ENCODE measurements around the gene FAM234A.
A peak's percentile ranks its signal among the peaks of the same experiment; 100 is the strongest.
"Not testable (repeated sequence)": the region's sequence is repeated elsewhere in the genome, so short reads cannot be mapped to it uniquely, and the experiment has no call there.

The FAM234A gene

DNA sequence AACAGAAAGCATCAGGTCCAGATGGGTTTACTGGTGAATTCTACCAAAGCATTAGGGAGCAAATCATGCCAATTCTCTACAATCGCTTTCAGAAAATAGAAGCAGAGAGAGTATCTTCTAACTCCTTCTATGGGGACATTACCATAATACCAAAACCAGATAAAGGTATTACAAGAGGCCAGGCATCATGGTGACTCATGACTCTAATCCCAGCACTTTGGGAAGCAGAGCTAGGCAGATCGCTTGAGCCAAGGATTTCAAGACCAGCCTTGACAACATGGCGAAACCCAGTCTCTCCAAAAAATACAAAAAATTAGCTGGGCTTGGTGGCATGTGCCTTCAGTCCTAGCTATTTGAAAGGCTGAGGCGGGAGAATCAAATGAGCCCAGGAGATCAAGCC lies 31.4 kb upstream of the FAM234A start:
- TF ChIP-seq, protein P1, sequence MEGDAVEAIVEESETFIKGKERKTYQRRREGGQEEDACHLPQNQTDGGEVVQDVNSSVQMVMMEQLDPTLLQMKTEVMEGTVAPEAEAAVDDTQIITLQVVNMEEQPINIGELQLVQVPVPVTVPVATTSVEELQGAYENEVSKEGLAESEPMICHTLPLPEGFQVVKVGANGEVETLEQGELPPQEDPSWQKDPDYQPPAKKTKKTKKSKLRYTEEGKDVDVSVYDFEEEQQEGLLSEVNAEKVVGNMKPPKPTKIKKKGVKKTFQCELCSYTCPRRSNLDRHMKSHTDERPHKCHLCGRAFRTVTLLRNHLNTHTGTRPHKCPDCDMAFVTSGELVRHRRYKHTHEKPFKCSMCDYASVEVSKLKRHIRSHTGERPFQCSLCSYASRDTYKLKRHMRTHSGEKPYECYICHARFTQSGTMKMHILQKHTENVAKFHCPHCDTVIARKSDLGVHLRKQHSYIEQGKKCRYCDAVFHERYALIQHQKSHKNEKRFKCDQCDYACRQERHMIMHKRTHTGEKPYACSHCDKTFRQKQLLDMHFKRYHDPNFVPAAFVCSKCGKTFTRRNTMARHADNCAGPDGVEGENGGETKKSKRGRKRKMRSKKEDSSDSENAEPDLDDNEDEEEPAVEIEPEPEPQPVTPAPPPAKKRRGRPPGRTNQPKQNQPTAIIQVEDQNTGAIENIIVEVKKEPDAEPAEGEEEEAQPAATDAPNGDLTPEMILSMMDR (IDR thresholded peaks at IDR 0.05), result no peak
- Histone ChIP-seq H3K4me1 (ENCODE audit: control insufficient read depth in 1 of 2, insufficient read depth in 1 of 2, low read depth in 1 of 2, low read length in 1 of 2) (no peaks in the 10 kb centered on the region), H3K4me3 (ENCODE audit: low read depth in 1 of 2, low read length in 1 of 2) (no peak overlapping the region), H3K27ac (no peak overlapping the region), H3K9me3 (no peaks in the 10 kb centered on the region), H3K36me3 (peaks cover 79% of the 10 kb centered on the region), H3K27me3 (no peaks in the 10 kb centered on the region)

GRCh38 chr16:204046-204445 lies 30.6 kb upstream of the FAM234A start:
- H3K36me3 ChIP-seq, result peaks cover 79% of the 10 kb centered on the region
- not testable (repeated sequence) for H3K27me3 ChIP-seq; H3K4me3 ChIP-seq (ENCODE audit: low read depth in 1 of 2, low read length in 1 of 2); H3K4me1 ChIP-seq (ENCODE audit: control insufficient read depth in 1 of 2, insufficient read depth in 1 of 2, low read depth in 1 of 2, low read length in 1 of 2); H3K27ac ChIP-seq; H3K9me3 ChIP-seq

GRCh38 chr16:209359-209758 lies 25.3 kb upstream of the FAM234A start:
- not testable (repeated sequence) for H3K4me3 ChIP-seq (ENCODE audit: low read depth in 1 of 2, low read length in 1 of 2); H3K4me1 ChIP-seq (ENCODE audit: control insufficient read depth in 1 of 2, insufficient read depth in 1 of 2, low read depth in 1 of 2, low read length in 1 of 2); H3K27me3 ChIP-seq; H3K9me3 ChIP-seq; H3K27ac ChIP-seq
- peaks cover 86% of the 10 kb centered on the region for H3K36me3 ChIP-seq

DNA sequence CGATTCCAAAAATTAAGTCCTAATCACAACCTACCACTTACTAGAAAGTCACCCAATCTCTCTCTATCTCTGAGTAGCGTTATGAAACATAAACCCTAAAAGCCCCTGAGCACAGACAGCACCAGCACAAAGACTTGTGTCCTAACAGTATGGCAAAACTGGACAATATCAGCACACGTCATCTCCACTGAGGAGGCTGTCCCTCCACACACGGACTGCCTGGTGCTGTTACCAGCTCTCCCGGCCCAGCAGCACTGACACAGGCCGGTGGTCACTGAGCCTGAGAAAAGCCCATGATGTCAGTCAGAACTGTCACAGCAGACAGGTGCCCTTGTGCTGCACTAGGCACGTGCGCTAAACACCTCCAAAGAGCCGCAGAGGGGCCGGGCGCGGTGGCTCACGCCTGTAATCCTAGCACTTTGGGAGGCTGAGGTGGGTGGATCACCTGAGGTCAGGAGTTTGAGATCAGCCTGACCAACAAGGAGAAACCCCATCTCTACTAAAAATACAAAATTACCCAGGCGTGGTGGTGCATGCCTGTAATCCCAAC lies 22.9 kb upstream of the FAM234A start:
- not testable (repeated sequence) for H3K4me3 ChIP-seq (ENCODE audit: low read depth in 1 of 2, low read length in 1 of 2); H3K27ac ChIP-seq; H3K9me3 ChIP-seq; H3K27me3 ChIP-seq; H3K4me1 ChIP-seq (ENCODE audit: control insufficient read depth in 1 of 2, insufficient read depth in 1 of 2, low read depth in 1 of 2, low read length in 1 of 2)
- peaks cover 81% of the 10 kb centered on the region for H3K36me3 ChIP-seq

GRCh38 chr16:212999-213398 lies 21.6 kb upstream of the FAM234A start:
- Histone ChIP-seq H3K36me3 (peaks cover 79% of the 10 kb centered on the region), H3K4me3 (ENCODE audit: low read depth in 1 of 2, low read length in 1 of 2) (no peak overlapping the region)

GRCh38 chr16:220021-220420 lies 14.6 kb upstream of the FAM234A start:
- peaks cover 0 to 3% of the 10 kb centered on the region in 2 experiments for H3K4me1 ChIP-seq (ENCODE audit: control insufficient read depth in 1 of 2, insufficient read depth in 1 of 2, low read depth in 1 of 2, low read length in 1 of 2)
- H3K27me3 ChIP-seq, result no peaks in the 10 kb centered on the region
- no peak overlapping the region for H3K27ac ChIP-seq
- TF ChIP-seq, protein P1 (IDR thresholded peaks at IDR 0.05), result no peak
- no peaks in the 10 kb centered on the region for H3K9me3 ChIP-seq
- peaks cover 77% of the 10 kb centered on the region for H3K36me3 ChIP-seq
- H3K4me3 ChIP-seq (ENCODE audit: low read depth in 1 of 2, low read length in 1 of 2), result no peak overlapping the region

More at GRCh38 chr16:212999-213398, 21.6 kb upstream of the FAM234A start:
- Histone ChIP-seq H3K4me1 (ENCODE audit: control insufficient read depth in 1 of 2, insufficient read depth in 1 of 2, low read depth in 1 of 2, low read length in 1 of 2) (no peaks in the 10 kb centered on the region), H3K9me3 (no peaks in the 10 kb centered on the region), H3K27ac (no peak overlapping the region), H3K27me3 (no peaks in the 10 kb centered on the region)
- TF ChIP-seq, protein P1 (IDR thresholded peaks at IDR 0.05), result no peak

DNA sequence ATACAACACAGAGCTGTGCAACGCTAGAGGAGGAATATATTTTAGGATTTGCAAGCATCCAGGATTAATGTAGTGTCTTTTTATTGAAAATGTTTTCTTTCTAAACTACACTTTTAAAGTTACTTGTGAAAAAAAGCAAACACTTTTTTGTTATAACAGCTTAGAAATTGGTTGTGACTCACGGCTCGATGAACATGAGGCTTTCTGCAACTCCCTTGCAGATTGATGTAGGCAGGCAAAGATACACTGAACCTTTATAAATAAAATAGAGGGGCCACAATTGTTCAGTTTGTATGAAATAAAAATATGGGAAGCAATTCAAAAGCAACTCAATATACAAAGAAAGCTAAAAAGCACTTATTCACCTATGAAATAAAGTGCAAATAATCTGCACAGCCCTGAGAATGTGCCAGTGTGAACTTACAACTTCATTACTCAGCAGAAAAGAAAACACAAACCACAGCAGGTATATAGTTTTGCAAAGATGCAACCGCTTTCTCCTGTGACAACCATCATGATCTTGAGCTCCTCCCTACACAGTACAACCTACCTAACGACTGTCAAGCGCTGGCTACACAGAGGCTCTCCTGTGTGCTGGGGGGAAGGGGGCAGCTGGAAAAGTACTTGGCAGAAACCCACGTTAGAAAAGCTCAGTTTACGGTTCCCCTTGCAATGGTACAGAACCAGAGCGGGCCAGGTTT lies 6.3 kb upstream of the FAM234A start:
- H3K27ac ChIP-seq, result peak overlapping the region; percentile 97
- no peaks in the 10 kb centered on the region for H3K27me3 ChIP-seq
- H3K4me3 ChIP-seq (ENCODE audit: low read depth in 1 of 2, low read length in 1 of 2), result peak overlapping the region; percentile 87 to 98
- TF ChIP-seq, protein P1 (IDR thresholded peaks at IDR 0.05), result no peak
- H3K4me1 ChIP-seq (ENCODE audit: control insufficient read depth in 1 of 2, insufficient read depth in 1 of 2, low read depth in 1 of 2, low read length in 1 of 2), result peaks cover 15 to 18% of the 10 kb centered on the region in 2 experiments
- H3K9me3 ChIP-seq, result no peaks in the 10 kb centered on the region
- peaks cover 37% of the 10 kb centered on the region for H3K36me3 ChIP-seq
